ENCODE measurements around the gene IREB2. TPM values are rescaled to one million over a fixed set of nuclear protein-coding genes. Genes with fewer than 3 reads are reported as not detected.
"Not testable (repeated sequence)": the region's sequence is repeated elsewhere in the genome, so short reads cannot be mapped to it uniquely, and the experiment has no call there.

IREB2 gene
- total and polyA plus RNA-seq, 2 of the 13 experiments (the other 11 are each of a cell fraction or from before 2014, with no cell fraction given), result 24.2 to 30.4 TPM

DNA sequence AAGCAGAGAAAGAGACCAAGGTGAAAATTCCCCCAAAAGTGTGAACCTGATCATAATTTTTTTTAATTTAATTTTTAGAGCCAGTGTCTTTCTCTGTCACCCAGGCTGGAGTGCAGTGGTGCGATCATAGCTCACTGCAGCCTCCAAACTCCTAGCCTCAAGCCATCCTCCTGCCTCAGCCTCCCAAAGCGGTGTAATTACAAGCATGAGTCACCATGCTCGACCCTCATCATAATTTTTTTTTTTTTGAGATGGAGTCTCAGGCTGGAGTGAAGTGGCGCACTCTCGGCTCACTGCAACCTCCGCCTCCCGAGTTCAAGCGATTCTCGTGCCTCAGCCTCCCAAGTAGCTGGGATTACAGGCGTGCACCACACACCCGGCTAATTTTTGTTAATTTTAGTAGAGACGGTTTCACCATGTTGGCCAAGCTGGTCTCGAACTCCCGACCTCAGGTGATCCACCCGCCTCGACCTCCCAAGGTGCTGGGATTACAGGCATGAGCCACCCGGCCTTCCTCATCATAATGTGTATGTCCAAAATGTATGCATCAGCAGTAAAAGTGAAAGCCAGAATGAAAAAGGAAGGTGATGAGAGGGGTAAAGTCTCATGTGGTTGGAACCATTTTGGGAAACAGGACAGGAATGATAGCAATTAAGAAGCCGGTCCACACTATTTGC is 101.6 kb downstream of the IREB2 start:
- H3K79me2 ChIP-seq (ENCODE audit: insufficient read depth, low read length), result peaks cover 24% of the 10 kb centered on the region
- peak overlapping the region; percentile 83 to 88 (median 87) for H3K4me3 ChIP-seq (replicated peaks in 1 of 3; ENCODE audit: insufficient read depth in 1 of 3, low read depth in 2 of 3, low read length in 3 of 3)
- peaks cover 25% of the 10 kb centered on the region for H3K4me1 ChIP-seq (ENCODE audit: insufficient read depth, low read length)
- TSS peak; percentile 89 for BruUV-seq (replicated peaks)
- peaks cover 0 to 11% of the 10 kb centered on the region in 2 experiments; a peak in 2 of 5 replicates for H3K36me3 ChIP-seq (replicated peaks in 1 of 2; ENCODE audit: control insufficient read depth in 1 of 2, insufficient read depth in 2 of 2, low read length in 2 of 2)
- POLR2A ChIA-PET, result interaction anchor here (0.6 to 3.4 kb wide), 16 partner anchors 9 to 409 kb away, joined by 3 to 40 read pairs (median 4); partner anchors contain the start of genes CHRNA5, HYKK, IREB2 and SKIC8
- H3K27ac ChIP-seq (ENCODE audit: extremely low read length, insufficient read depth, low read length), result peak overlapping the region; percentile 94
- CTCF ChIA-PET (ENCODE audit: low intra/inter-chr PET ratio, low total read pairs); H4K20me1 ChIP-seq (ENCODE audit: insufficient read depth, low read length); H3K9me3 ChIP-seq (ENCODE audit: low read length); H3K27me3 ChIP-seq (ENCODE audit: control insufficient read depth in 1 of 2, insufficient read depth in 2 of 2, low read length in 2 of 2); in situ Hi-C loops (cut with HindIII; ENCODE audit: extremely low pct_ligation_motif_present, low pct_unique_long_range_greater_than_20kb); FAIRE-seq; DNase-seq (ENCODE audit: low spot score); ATAC-seq; TF ChIP-seq TCF12 (IDR thresholded peaks at IDR 0.05): not testable (repeated sequence)
- WGBS (ENCODE audit: low lambda C conversion rate), result 85% methylated on average over 18 of the region's 18 CpGs
- H3K4me2 ChIP-seq (ENCODE audit: low read depth, low read length), result peak overlapping the region; percentile 89
- peak overlapping the region; percentile 71 for H2AFZ ChIP-seq (ENCODE audit: low read length)
- intact Hi-C loops (cut with micrococcal nuclease; ENCODE audit: unreplicated experiment), result loop anchor here (1.0 to 5.0 kb wide), 2 partner anchors 26 to 32 kb away; partner anchors contain the start of genes CHRNA5 and HYKK
- TF ChIP-seq, protein P1, sequence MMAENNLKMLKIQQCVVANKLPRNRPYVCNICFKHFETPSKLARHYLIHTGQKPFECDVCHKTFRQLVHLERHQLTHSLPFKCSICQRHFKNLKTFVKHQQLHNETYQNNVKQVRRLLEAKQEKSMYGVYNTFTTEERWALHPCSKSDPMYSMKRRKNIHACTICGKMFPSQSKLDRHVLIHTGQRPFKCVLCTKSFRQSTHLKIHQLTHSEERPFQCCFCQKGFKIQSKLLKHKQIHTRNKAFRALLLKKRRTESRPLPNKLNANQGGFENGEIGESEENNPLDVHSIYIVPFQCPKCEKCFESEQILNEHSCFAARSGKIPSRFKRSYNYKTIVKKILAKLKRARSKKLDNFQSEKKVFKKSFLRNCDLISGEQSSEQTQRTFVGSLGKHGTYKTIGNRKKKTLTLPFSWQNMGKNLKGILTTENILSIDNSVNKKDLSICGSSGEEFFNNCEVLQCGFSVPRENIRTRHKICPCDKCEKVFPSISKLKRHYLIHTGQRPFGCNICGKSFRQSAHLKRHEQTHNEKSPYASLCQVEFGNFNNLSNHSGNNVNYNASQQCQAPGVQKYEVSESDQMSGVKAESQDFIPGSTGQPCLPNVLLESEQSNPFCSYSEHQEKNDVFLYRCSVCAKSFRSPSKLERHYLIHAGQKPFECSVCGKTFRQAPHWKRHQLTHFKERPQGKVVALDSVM (CRISPR knock-in tag; IDR thresholded peaks at IDR 0.05), result peak; percentile 88
- TF ChIP-seq TCF12 (CRISPR knock-in tag; IDR thresholded peaks at IDR 0.05) (peak; percentile 32; the same call in 1 of the 2 replicates), ZNF607 (CRISPR knock-in tag; IDR thresholded peaks at IDR 0.05; ENCODE audit: borderline replicate concordance) (0 out of 2 replicates have a peak, but pooled peaks have one; percentile 1), KDM3A (CRISPR knock-in tag; IDR thresholded peaks at IDR 0.05; ENCODE audit: low read depth) (peak; percentile 2; the same call in 1 of the 2 replicates), MAFF (IDR thresholded peaks at IDR 0.05; ENCODE audit: low read depth, low read length) (peak; percentile 61), MAFK (conservative IDR thresholded peaks at IDR 0.05 in 1 of 2, IDR thresholded peaks at IDR 0.05 in 1 of 2; ENCODE audit: low read length in 2 of 2) (peak; percentile 71 to 77)
- H3K9ac ChIP-seq (ENCODE audit: insufficient read depth, low read depth, low read length), result peak overlapping the region; percentile 87

Measured in HepG2 (cell line).